AG09309 (cell line): Measurements from ENCODE around the gene IKZF3.

Experiments used
- DNase-seq: peaks from one replicate; pipeline ENCODE4 v3.0.0-alpha.2; 2010; ENCODE audit warnings: low read depth
- H3K4me3 ChIP-seq: 2 replicates; pipeline ENCODE4 v1.5.1; 2011; ENCODE audit warnings: mild to moderate bottlenecking, low read depth, low read length, moderate library complexity; ENCODE audit not compliant: control insufficient read depth
- CTCF ChIP-seq: IDR thresholded peaks from 2 replicates; pipeline ENCODE4 v1.5.1; 2011; ENCODE audit warnings: mild to moderate bottlenecking, low read depth, low read length, inconsistent platforms; ENCODE audit not compliant: insufficient read depth, control insufficient read depth; ENCODE audit errors: missing control alignments

Gene IKZF3

GRCh38 chr17:39793301-39793872 lies 70.7 kb downstream of the IKZF3 start:
- TF ChIP-seq CTCF = no peak
- DNase-seq = no peak
- H3K4me3 ChIP-seq = no peak overlapping the region

DNA sequence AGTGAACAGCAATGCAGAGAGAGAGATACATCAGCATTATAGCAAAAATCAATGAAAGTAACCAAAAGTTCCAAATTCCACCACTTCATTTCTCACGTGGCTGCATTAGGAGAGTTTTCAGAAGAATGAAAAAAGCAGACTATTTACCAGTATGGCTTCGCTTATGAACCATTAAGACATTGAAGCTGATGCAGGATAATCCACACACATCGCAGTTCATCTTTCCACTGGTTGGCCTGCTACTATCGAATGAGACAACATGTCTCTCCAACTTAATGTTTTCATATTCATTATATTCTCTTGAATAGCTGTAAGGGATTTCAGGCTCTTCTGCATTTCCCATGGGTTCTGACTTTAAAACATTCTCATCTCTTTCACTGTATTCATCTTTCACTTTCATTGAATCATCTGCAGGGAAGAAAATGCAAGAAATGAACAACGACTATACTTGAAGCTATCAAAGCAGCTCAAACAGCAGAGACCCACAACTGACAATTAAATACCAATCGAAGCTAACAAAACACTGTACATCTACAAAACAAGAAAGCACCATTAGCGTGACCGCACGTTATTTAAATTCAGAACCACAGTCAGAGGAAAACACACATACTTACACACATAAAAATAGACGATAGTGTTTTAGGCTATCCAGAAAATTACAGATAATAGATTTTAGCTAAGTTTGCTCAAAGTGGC lies 71.4 kb downstream of the IKZF3 start:
- DNase-seq = no peak
- no peak for TF ChIP-seq CTCF
- no peak overlapping the region for H3K4me3 ChIP-seq

GRCh38 chr17:39791111-39791992 lies 72.8 kb downstream of the IKZF3 start:
- TF ChIP-seq CTCF = no peak
- no peak overlapping the region for H3K4me3 ChIP-seq
- DNase-seq = no peak

DNA sequence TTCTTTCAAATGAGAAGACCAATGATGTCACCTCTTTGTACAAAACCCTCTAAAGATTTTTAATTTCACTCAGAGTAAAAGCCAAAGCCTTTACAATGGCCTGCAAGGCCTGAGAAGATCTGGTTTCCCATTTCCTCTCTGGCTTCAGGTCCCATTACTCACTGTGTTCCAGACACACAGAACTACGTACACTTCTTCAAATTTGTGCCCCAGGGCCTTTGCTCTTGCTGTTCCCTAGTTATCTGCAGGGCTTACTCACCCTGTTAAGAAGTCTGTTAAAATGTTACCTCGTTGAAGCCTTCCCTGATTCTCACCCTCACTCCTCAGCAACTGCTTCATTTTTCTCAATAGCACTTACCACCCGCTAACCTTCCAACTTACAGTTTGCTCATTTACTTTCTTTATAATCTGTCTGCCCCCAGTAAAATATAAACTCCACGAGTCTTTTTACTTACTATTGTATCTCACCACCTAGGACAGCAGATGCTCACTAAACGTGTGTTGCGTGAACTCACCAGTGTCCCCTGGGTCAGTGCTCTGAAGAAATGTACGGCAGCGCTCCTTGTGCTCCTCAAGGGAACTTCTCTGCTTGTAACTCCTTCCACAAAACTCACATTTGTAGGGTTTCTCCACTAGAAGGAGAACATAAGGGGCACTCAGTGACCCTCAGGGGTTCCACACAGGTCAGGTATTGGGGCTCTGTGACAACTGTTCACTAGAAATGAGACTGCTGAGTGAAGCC lies 76.2 kb downstream of the IKZF3 start:
- no peak overlapping the region for H3K4me3 ChIP-seq
- no peak for TF ChIP-seq CTCF
- no peak for DNase-seq

GRCh38 chr17:39787041-39787440 lies 77.1 kb downstream of the IKZF3 start:
- H3K4me3 ChIP-seq = no peak overlapping the region
- TF ChIP-seq CTCF = no peak
- DNase-seq = no peak

GRCh38 chr17:39782980-39783379 lies 81.1 kb downstream of the IKZF3 start:
- H3K4me3 ChIP-seq = no peak overlapping the region
- TF ChIP-seq CTCF = no peak
- no peak for DNase-seq
